ENCODE measurements around the gene TMEM30A.

DNA sequence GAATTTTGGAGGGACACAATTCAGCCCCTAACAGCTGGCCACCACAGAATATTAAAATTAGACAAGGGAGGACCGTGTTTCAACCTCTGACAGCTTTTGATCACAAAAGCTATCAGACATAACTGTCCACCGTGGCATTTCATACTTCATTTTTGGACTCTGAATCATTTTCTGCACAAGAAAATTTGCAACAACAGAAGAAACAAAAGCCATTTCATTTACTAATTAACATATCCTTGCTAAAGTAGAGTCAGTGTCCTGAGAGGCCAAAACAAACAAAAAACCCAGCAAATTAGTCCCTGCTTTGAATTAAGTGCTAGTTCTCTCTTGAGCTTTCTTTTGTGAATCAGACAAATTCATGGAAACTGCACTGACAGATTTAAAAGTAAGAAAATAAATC lies 61.2 kb downstream of the TMEM30A start:
- TF ChIP-seq, protein P1, sequence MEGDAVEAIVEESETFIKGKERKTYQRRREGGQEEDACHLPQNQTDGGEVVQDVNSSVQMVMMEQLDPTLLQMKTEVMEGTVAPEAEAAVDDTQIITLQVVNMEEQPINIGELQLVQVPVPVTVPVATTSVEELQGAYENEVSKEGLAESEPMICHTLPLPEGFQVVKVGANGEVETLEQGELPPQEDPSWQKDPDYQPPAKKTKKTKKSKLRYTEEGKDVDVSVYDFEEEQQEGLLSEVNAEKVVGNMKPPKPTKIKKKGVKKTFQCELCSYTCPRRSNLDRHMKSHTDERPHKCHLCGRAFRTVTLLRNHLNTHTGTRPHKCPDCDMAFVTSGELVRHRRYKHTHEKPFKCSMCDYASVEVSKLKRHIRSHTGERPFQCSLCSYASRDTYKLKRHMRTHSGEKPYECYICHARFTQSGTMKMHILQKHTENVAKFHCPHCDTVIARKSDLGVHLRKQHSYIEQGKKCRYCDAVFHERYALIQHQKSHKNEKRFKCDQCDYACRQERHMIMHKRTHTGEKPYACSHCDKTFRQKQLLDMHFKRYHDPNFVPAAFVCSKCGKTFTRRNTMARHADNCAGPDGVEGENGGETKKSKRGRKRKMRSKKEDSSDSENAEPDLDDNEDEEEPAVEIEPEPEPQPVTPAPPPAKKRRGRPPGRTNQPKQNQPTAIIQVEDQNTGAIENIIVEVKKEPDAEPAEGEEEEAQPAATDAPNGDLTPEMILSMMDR (IDR thresholded peaks at IDR 0.05), result no peak
- no peak for TF ChIP-seq POLR2A (IDR thresholded peaks at IDR 0.05)
